Endothelial cell of umbilical vein (primary cell): Measurements from ENCODE around the gene PXK. TPM values are rescaled to one million over a fixed set of nuclear protein-coding genes. Genes with fewer than 3 reads are reported as not detected.

ENCODE experiments used
- BruUV-seq: library from RNA; stranded (reverse); fragments of 400-500 nt; replicated peaks from 2 replicates; lab custom pipeline; 2021; lab: Mats Ljungman, UMichigan
- CTCF ChIA-PET: fragments of 300-600, 350-600 bp; sonication (Branson Sonifier 250); formaldehyde crosslinking; loops from one replicate; lab custom pipeline; 2021; ENCODE audit warnings: antibody characterized with exemption, inconsistent platforms; lab: Charles Lee
- POLR2A ChIA-PET: fragments of 300-600, 350-600 bp; sonication (Branson Sonifier 250); formaldehyde crosslinking; loops from one replicate; lab custom pipeline; 2021; ENCODE audit warnings: antibody characterized with exemption, inconsistent platforms; lab: Charles Lee
- DNase-seq: peaks from one replicate; pipeline ENCODE4 v3.0.0-alpha.2; 2011; ENCODE audit warnings: low read depth, low spot score
- FAIRE-seq: peaks from 2 replicates; lab custom pipeline; 2011; peaks lifted over from hg19 to GRCh38; lab: Jason Lieb, UNC
- H2AFZ ChIP-seq: 2 replicates; pipeline ENCODE4 v1.6.0; 2012; ENCODE audit warnings: low read depth, low read length, control low read depth, inconsistent platforms
- H3K27ac ChIP-seq: 2 replicates; pipeline ENCODE4 v1.5.1; 2011; ENCODE audit warnings: low read depth, mild to moderate bottlenecking, control low read depth, low read length, moderate library complexity; ENCODE audit not compliant: insufficient read depth
- H3K27me3 ChIP-seq, 2 experiments: 2 replicates each; pipeline versions ENCODE4 v1.6.0 to v1.6.1; 2011; ENCODE audit warnings: low read length in 2 of 2, mixed read lengths in 1 of 2; ENCODE audit not compliant: control insufficient read depth in 2 of 2, insufficient read depth in 2 of 2
- H3K36me3 ChIP-seq, 2 experiments: 2 replicates in 1 of 2; 3 replicates in 1 of 2; pipeline ENCODE4 v1.5.1; 2011; ENCODE audit warnings: low read length in 2 of 2, mild to moderate bottlenecking in 1 of 2, moderate library complexity in 1 of 2; ENCODE audit not compliant: control insufficient read depth in 2 of 2, insufficient read depth in 2 of 2; ENCODE audit errors: extremely low read depth in 1 of 2
- H3K4me1 ChIP-seq: 3 replicates; pipeline ENCODE4 v1.5.1; 2011; ENCODE audit warnings: mild to moderate bottlenecking, low read length; ENCODE audit not compliant: control insufficient read depth, insufficient read depth; ENCODE audit errors: extremely low read depth
- H3K4me2 ChIP-seq: 2 replicates; pipeline ENCODE4 v1.6.1; 2011; ENCODE audit warnings: low read length, control low read depth, mixed read lengths; ENCODE audit not compliant: insufficient read depth
- H3K4me3 ChIP-seq, 3 experiments: fragments of 200-600 bp in 1 of 3; sonication (generic), shearing (Covaris generic) in 1 of 3; replicated peaks in 1 of 3; 2 replicates each; pipeline ENCODE4 v1.5.1; 2011 to 2016; ENCODE audit warnings: control low read depth in 3 of 3, low read length in 3 of 3, mild to moderate bottlenecking in 2 of 3, inconsistent platforms in 1 of 3, low read depth in 1 of 3, moderate library complexity in 1 of 3; ENCODE audit not compliant: insufficient read depth in 1 of 3
- H3K79me2 ChIP-seq: 2 replicates; pipeline ENCODE4 v1.6.0; 2012; ENCODE audit warnings: low read length, inconsistent platforms; ENCODE audit not compliant: control insufficient read depth, insufficient read depth
- H3K9ac ChIP-seq: replicated peaks from 2 replicates; pipeline ENCODE3; 2011; ENCODE audit warnings: low read length, control low read depth; ENCODE audit not compliant: insufficient read depth; ENCODE audit errors: extremely low read depth
- H3K9me1 ChIP-seq: replicated peaks from 3 replicates; pipeline ENCODE4 v1.6.0; 2011; ENCODE audit warnings: mild to moderate bottlenecking, low read length; ENCODE audit not compliant: control insufficient read depth, insufficient read depth; ENCODE audit errors: extremely low read depth
- H3K9me3 ChIP-seq: replicated peaks from 2 replicates; pipeline ENCODE4 v1.5.1; 2012; ENCODE audit warnings: low read length, inconsistent platforms; ENCODE audit not compliant: control insufficient read depth, insufficient read depth
- H4K20me1 ChIP-seq: replicated peaks from 2 replicates; pipeline ENCODE3; 2011; ENCODE audit warnings: mild to moderate bottlenecking, low read length; ENCODE audit not compliant: control insufficient read depth, insufficient read depth; ENCODE audit errors: extremely low read depth
- EZH2 ChIP-seq: IDR thresholded peaks from 2 replicates; pipeline ENCODE4 v1.6.1; 2012; ENCODE audit warnings: borderline replicate concordance, low read depth, mild to moderate bottlenecking, moderate library complexity, low read length, inconsistent platforms; ENCODE audit not compliant: severe bottlenecking
- FOS ChIP-seq: IDR thresholded peaks from 2 replicates; pipeline ENCODE4 v1.6.1; 2011; ENCODE audit warnings: mild to moderate bottlenecking, low read length, moderate library complexity, borderline replicate concordance; ENCODE audit not compliant: insufficient read depth
- GATA2 ChIP-seq: IDR thresholded peaks from 2 replicates; pipeline ENCODE4 v1.7.0; 2011; ENCODE audit warnings: low read depth, mild to moderate bottlenecking, moderate library complexity, mixed read lengths, low read length; ENCODE audit not compliant: insufficient read length, insufficient read depth
- JUN ChIP-seq: IDR thresholded peaks from 2 replicates; pipeline ENCODE4 v1.6.1; 2011; ENCODE audit warnings: borderline replicate concordance, low read depth; ENCODE audit not compliant: insufficient read length, insufficient read depth
- MYC ChIP-seq: IDR thresholded peaks from one replicate; pipeline ENCODE4 v1.6.1; 2011; ENCODE audit warnings: mild to moderate bottlenecking, low read depth, low read length
- POLR2A ChIP-seq: IDR thresholded peaks from 2 replicates; pipeline ENCODE4 v1.6.1; 2012; ENCODE audit warnings: low read depth, mild to moderate bottlenecking, control low read depth, low read length
- POLR2AphosphoS5 ChIP-seq: IDR thresholded peaks from 2 replicates; pipeline ENCODE4 v1.6.1; 2012; ENCODE audit warnings: low read depth, mild to moderate bottlenecking, control low read depth, low read length, moderate library complexity; ENCODE audit not compliant: insufficient read depth
- dilution Hi-C: fragments of 300-500 bp; cut with MboI; formaldehyde crosslinking; loops from one replicate; pipeline ENCODE4 v1.15.0; 2019; ENCODE audit warnings: low sequenced_read_pairs; ENCODE audit not compliant: extremely low pct_ligation_motif_present
- intact Hi-C: fragments of 100-400 bp; cut with micrococcal nuclease; formaldehyde crosslinking; loops from one replicate; pipeline ENCODE4 v1.10.0; 2022
- polyA plus RNA-seq, 4 experiments: library from polyadenylated mRNA; depleted of rRNA in 3 of 4; stranded (reverse) in 3 of 4; unstranded in 1 of 4; fragments of >200 nt; gene quantifications; 2 replicates each; pipeline versions ENCODE4 v1.2.1 to v1.2.3, GENCODE V29; 2011 to 2012; ENCODE audit warnings: missing spikeins in 1 of 4
- total RNA-seq: library from RNA; stranded (reverse); gene quantifications from 2 replicates; pipeline ENCODE4 v1.2.3, GENCODE V29; 2021
- TF ChIP-seq, protein P1 (sequence below), 2 donors: IDR thresholded peaks; 1 replicate in 1 of 2; 2 replicates in 1 of 2; pipeline ENCODE4 v1.5.1; 2011; ENCODE audit warnings: low read length in 2 of 2, mild to moderate bottlenecking in 2 of 2, moderate library complexity in 2 of 2, control low read depth in 1 of 2, inconsistent platforms in 1 of 2, low read depth in 1 of 2; ENCODE audit not compliant: insufficient read depth in 1 of 2; ENCODE audit errors: extremely low read depth in 1 of 2
- TF ChIP-seq, protein P2 (sequence below): IDR thresholded peaks from 2 replicates; pipeline ENCODE4 v1.6.1; 2011; ENCODE audit not compliant: insufficient read depth, insufficient read length

PXK gene
- total and polyA plus RNA-seq, 2 donors (not counting 3 experiments of a cell fraction or from before 2014, with no cell fraction given), result 11.3 to 14.6 TPM

- FAIRE-seq (no peak), DNase-seq (no peak)
- Histone ChIP-seq H3K36me3 (no peaks in the 10 kb centered on the region), H3K27me3 (no peaks in the 10 kb centered on the region), H2AFZ (no peak overlapping the region), H3K4me3 (no peak overlapping the region), H3K9me3 (no peaks in the 10 kb centered on the region), H3K4me1 (peaks cover 5% of the 10 kb centered on the region), H3K4me2 (no peak overlapping the region), H3K9ac (no peak overlapping the region), H3K9me1 (no peaks in the 10 kb centered on the region), H4K20me1 (no peaks in the 10 kb centered on the region), H3K27ac (no peak overlapping the region), H3K79me2 (no peaks in the 10 kb centered on the region)
- dilution Hi-C loops (no loop called here), intact Hi-C loops (loop anchor here (1.0 kb wide), 2 partner anchors 27 to 68 kb away; no protein-coding TSS in a partner anchor)
- TF ChIP-seq, protein P1, sequence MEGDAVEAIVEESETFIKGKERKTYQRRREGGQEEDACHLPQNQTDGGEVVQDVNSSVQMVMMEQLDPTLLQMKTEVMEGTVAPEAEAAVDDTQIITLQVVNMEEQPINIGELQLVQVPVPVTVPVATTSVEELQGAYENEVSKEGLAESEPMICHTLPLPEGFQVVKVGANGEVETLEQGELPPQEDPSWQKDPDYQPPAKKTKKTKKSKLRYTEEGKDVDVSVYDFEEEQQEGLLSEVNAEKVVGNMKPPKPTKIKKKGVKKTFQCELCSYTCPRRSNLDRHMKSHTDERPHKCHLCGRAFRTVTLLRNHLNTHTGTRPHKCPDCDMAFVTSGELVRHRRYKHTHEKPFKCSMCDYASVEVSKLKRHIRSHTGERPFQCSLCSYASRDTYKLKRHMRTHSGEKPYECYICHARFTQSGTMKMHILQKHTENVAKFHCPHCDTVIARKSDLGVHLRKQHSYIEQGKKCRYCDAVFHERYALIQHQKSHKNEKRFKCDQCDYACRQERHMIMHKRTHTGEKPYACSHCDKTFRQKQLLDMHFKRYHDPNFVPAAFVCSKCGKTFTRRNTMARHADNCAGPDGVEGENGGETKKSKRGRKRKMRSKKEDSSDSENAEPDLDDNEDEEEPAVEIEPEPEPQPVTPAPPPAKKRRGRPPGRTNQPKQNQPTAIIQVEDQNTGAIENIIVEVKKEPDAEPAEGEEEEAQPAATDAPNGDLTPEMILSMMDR (IDR thresholded peaks at IDR 0.05; ENCODE audit: extremely low read depth in 1 of 2, insufficient read depth in 1 of 2, low read depth in 1 of 2, low read length in 2 of 2), result no peak
- TF ChIP-seq JUN, result no peak
- TF ChIP-seq MYC, result no peak
- TF ChIP-seq GATA2, result no peak
- TF ChIP-seq EZH2, result no peak
- TF ChIP-seq, protein P2, sequence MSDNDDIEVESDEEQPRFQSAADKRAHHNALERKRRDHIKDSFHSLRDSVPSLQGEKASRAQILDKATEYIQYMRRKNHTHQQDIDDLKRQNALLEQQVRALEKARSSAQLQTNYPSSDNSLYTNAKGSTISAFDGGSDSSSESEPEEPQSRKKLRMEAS, result no peak
- TF ChIP-seq FOS, result no peak
- TF ChIP-seq POLR2A, result no peak
- TF ChIP-seq POLR2AphosphoS5, result no peak
- POLR2A ChIA-PET, result no interaction called here
- no TSS peak for BruUV-seq
- CTCF ChIA-PET, result interaction anchor here (0.7 to 2.9 kb wide), 22 partner anchors 9 to 175 kb away, joined by 3 to 27 read pairs (median 4); partner anchors contain the start of genes KCTD6 and PDHB
These were observed 131.2 kb downstream of the PXK start for GRCh38 chr3:58463942-58464271.
